BLaER1 (cell line): ENCODE results near the gene CHERP.
"Not testable (repeated sequence)": the region's sequence is repeated elsewhere in the genome, so short reads cannot be mapped to it uniquely, and the experiment has no call there.

Experiments
- H3K27ac ChIP-seq: shearing (Covaris generic); formaldehyde crosslinking; 2 replicates; pipeline ENCODE4 v1.8.1; 2022
- H3K27me3 ChIP-seq: shearing (Covaris generic); formaldehyde crosslinking; 2 replicates; pipeline ENCODE4 v1.8.1; 2022
- H3K36me3 ChIP-seq: shearing (Covaris generic); formaldehyde crosslinking; 2 replicates; pipeline ENCODE4 v1.8.1; 2022
- H3K4me1 ChIP-seq: shearing (Covaris generic); formaldehyde crosslinking; 2 replicates; pipeline ENCODE4 v1.8.1; 2022
- H3K4me2 ChIP-seq: shearing (Covaris generic); formaldehyde crosslinking; 2 replicates; pipeline ENCODE4 v1.8.1; 2022
- H3K4me3 ChIP-seq: shearing (Covaris generic); formaldehyde crosslinking; 2 replicates; pipeline ENCODE4 v1.8.1; 2022
- H3K9ac ChIP-seq: shearing (Covaris generic); formaldehyde crosslinking; 2 replicates; pipeline ENCODE4 v1.8.1; 2022
- H3K9me3 ChIP-seq: shearing (Covaris generic); formaldehyde crosslinking; 2 replicates; pipeline ENCODE4 v1.8.1; 2022
- H4K20me1 ChIP-seq: shearing (Covaris generic); formaldehyde crosslinking; 2 replicates; pipeline ENCODE4 v1.8.1; 2022
- Cebpa-rat ChIP-seq: shearing (Covaris generic); IDR thresholded peaks from 2 replicates; pipeline ENCODE4 v1.8.1; 2022

CHERP gene

GRCh38 chr19:16520986-16521624 lies 21.1 kb downstream of the CHERP start:
- peaks cover 96% of the 10 kb centered on the region for H4K20me1 ChIP-seq
- no peak overlapping the region for H3K27ac ChIP-seq
- H3K4me1 ChIP-seq: no peaks in the 10 kb centered on the region
- H3K36me3 ChIP-seq: peaks cover 100% of the 10 kb centered on the region
- no peaks in the 10 kb centered on the region for H3K9me3 ChIP-seq
- H3K4me2 ChIP-seq: no peak overlapping the region
- H3K27me3 ChIP-seq: no peaks in the 10 kb centered on the region
- no peak overlapping the region for H3K4me3 ChIP-seq
- H3K9ac ChIP-seq: no peak overlapping the region
- no peak for TF ChIP-seq Cebpa-rat

- Histone ChIP-seq H3K27me3 (no peaks in the 10 kb centered on the region), H3K9me3 (no peaks in the 10 kb centered on the region), H3K4me3 (no peak overlapping the region), H4K20me1 (peaks cover 88% of the 10 kb centered on the region), H3K36me3 (peaks cover 96% of the 10 kb centered on the region), H3K27ac (no peak overlapping the region), H3K4me2 (no peak overlapping the region), H3K4me1 (no peaks in the 10 kb centered on the region), H3K9ac (no peak overlapping the region)
- no peak for TF ChIP-seq Cebpa-rat
Measured at GRCh38 chr19:16520074-16520973, 21.9 kb downstream of the CHERP start.

GRCh38 chr19:16519230-16519687 lies 23.0 kb downstream of the CHERP start:
- Histone ChIP-seq H3K4me3 (no peak overlapping the region), H3K4me1 (peaks cover 8% of the 10 kb centered on the region), H3K4me2 (no peak overlapping the region), H3K27ac (no peak overlapping the region), H3K9me3 (no peaks in the 10 kb centered on the region), H3K27me3 (no peaks in the 10 kb centered on the region), H3K9ac (no peak overlapping the region), H3K36me3 (peaks cover 93% of the 10 kb centered on the region), H4K20me1 (peaks cover 82% of the 10 kb centered on the region)
- TF ChIP-seq Cebpa-rat: no peak

GRCh38 chr19:16518483-16519229 lies 23.6 kb downstream of the CHERP start:
- no peak for TF ChIP-seq Cebpa-rat
- no peak overlapping the region for H3K4me2 ChIP-seq
- no peak overlapping the region for H3K9ac ChIP-seq
- no peaks in the 10 kb centered on the region for H3K27me3 ChIP-seq
- H3K27ac ChIP-seq: no peak overlapping the region
- H3K4me3 ChIP-seq: no peak overlapping the region
- H3K4me1 ChIP-seq: peaks cover 8% of the 10 kb centered on the region
- H4K20me1 ChIP-seq: peaks cover 77% of the 10 kb centered on the region
- H3K9me3 ChIP-seq: no peaks in the 10 kb centered on the region
- H3K36me3 ChIP-seq: peaks cover 90% of the 10 kb centered on the region

GRCh38 chr19:16518061-16518460 lies 24.2 kb downstream of the CHERP start:
- Histone ChIP-seq H3K9me3 (no peaks in the 10 kb centered on the region), H3K27ac (no peak overlapping the region), H3K4me2 (no peak overlapping the region), H4K20me1 (peaks cover 71% of the 10 kb centered on the region), H3K4me3 (no peak overlapping the region), H3K36me3 (peaks cover 90% of the 10 kb centered on the region), H3K4me1 (peaks cover 8% of the 10 kb centered on the region), H3K27me3 (no peaks in the 10 kb centered on the region), H3K9ac (no peak overlapping the region)
- TF ChIP-seq Cebpa-rat: no peak

GRCh38 chr19:16516923-16517610 lies 25.2 kb downstream of the CHERP start:
- TF ChIP-seq Cebpa-rat: no peak

GRCh38 chr19:16516381-16516780 lies 25.9 kb downstream of the CHERP start:
- Histone ChIP-seq H3K4me3 (no peak overlapping the region), H3K4me1 (peaks cover 8% of the 10 kb centered on the region), H3K36me3 (peaks cover 86% of the 10 kb centered on the region), H3K27ac (no peak overlapping the region), H3K4me2 (no peak overlapping the region), H3K9me3 (no peaks in the 10 kb centered on the region), H4K20me1 (peaks cover 57% of the 10 kb centered on the region), H3K9ac (no peak overlapping the region), H3K27me3 (no peaks in the 10 kb centered on the region)
- no peak for TF ChIP-seq Cebpa-rat

More at GRCh38 chr19:16516923-16517610, 25.2 kb downstream of the CHERP start:
- Histone ChIP-seq H3K9me3 (no peaks in the 10 kb centered on the region), H3K9ac (no peak overlapping the region), H4K20me1 (peaks cover 63% of the 10 kb centered on the region), H3K4me3 (no peak overlapping the region), H3K4me2 (no peak overlapping the region), H3K4me1 (peaks cover 8% of the 10 kb centered on the region), H3K27me3 (no peaks in the 10 kb centered on the region), H3K36me3 (peaks cover 90% of the 10 kb centered on the region), H3K27ac (no peak overlapping the region)

- Histone ChIP-seq H3K27me3 (no peaks in the 10 kb centered on the region), H3K4me2 (no peak overlapping the region), H3K4me1 (peaks cover 8% of the 10 kb centered on the region), H3K9me3 (no peaks in the 10 kb centered on the region), H3K36me3 (peaks cover 86% of the 10 kb centered on the region), H3K4me3 (no peak overlapping the region), H3K27ac (no peak overlapping the region), H4K20me1 (peaks cover 38% of the 10 kb centered on the region), H3K9ac (no peak overlapping the region)
- TF ChIP-seq Cebpa-rat: no peak
Measured at GRCh38 chr19:16514383-16515019, 27.7 kb downstream of the CHERP start.

GRCh38 chr19:16512611-16513010 lies 29.6 kb downstream of the CHERP start:
- not testable (repeated sequence) for H3K9ac ChIP-seq, H3K27ac ChIP-seq, H3K4me1 ChIP-seq, H3K9me3 ChIP-seq, H3K27me3 ChIP-seq, H3K4me2 ChIP-seq, H3K4me3 ChIP-seq
- Histone ChIP-seq H3K36me3 (peaks cover 73% of the 10 kb centered on the region), H4K20me1 (peaks cover 19% of the 10 kb centered on the region)
